Hematopoietic multipotent progenitor cell treated with erythropoietin and hydrocortisone succinate and interleukin-3 and kit ligand, for 6 days (in vitro differentiated cells): ENCODE data around the gene CCDC136.
A peak's percentile ranks its signal among the peaks of the same experiment; 100 is the strongest.

Source experiments
- DNase-seq: peaks from one replicate; pipeline ENCODE4 v3.0.0-alpha.2; 2015

Gene CCDC136

GRCh38 chr7:128777156-128778123 is 14.3 kb upstream of the CCDC136 start:
- no peak for DNase-seq

- no peak for DNase-seq
Observed at GRCh38 chr7:128778946-128779345, 12.8 kb upstream of the CCDC136 start.

GRCh38 chr7:128781126-128781525 is 10.6 kb upstream of the CCDC136 start:
- DNase-seq = no peak

- DNase-seq = no peak
Observed at GRCh38 chr7:128781851-128782250, 9.9 kb upstream of the CCDC136 start.

GRCh38 chr7:128783143-128783861 is 8.5 kb upstream of the CCDC136 start:
- peak; percentile 76 for DNase-seq

GRCh38 chr7:128785738-128786137 is 6.0 kb upstream of the CCDC136 start:
- no peak for DNase-seq

GRCh38 chr7:128788446-128789412 is 3.0 kb upstream of the CCDC136 start:
- no peak for DNase-seq

- no peak for DNase-seq
Observed at GRCh38 chr7:128790315-128791041, 1.3 kb upstream of the CCDC136 start.

GRCh38 chr7:128791972-128792327 is 182 bp downstream of the CCDC136 start:
- DNase-seq = no peak

GRCh38 chr7:128792471-128793180 is 858 bp downstream of the CCDC136 start:
- peak; percentile 83 for DNase-seq

GRCh38 chr7:128793181-128793547 is 1.4 kb downstream of the CCDC136 start:
- peak; percentile 49 for DNase-seq

GRCh38 chr7:128794020-128794419 is 2.3 kb downstream of the CCDC136 start:
- DNase-seq = peak; percentile 39

GRCh38 chr7:128794436-128794835 is 2.7 kb downstream of the CCDC136 start:
- no peak for DNase-seq

GRCh38 chr7:128795129-128795528 is 3.4 kb downstream of the CCDC136 start:
- DNase-seq = no peak

- no peak for DNase-seq
Observed at GRCh38 chr7:128796327-128796726, 4.6 kb downstream of the CCDC136 start.

GRCh38 chr7:128799451-128799850 is 7.7 kb downstream of the CCDC136 start:
- no peak for DNase-seq

- DNase-seq = no peak
Observed at GRCh38 chr7:128800567-128800966, 8.8 kb downstream of the CCDC136 start.

- no peak for DNase-seq
Observed at GRCh38 chr7:128801003-128801402, 9.2 kb downstream of the CCDC136 start.

GRCh38 chr7:128801667-128802418 is 10.1 kb downstream of the CCDC136 start:
- no peak for DNase-seq

GRCh38 chr7:128804484-128804883 is 12.7 kb downstream of the CCDC136 start:
- no peak for DNase-seq

- no peak for DNase-seq
Observed at GRCh38 chr7:128805225-128805624, 13.5 kb downstream of the CCDC136 start.
